H9 (cell line): ENCODE measurements around the gene POLR2A. TPM values are rescaled to one million over a fixed set of nuclear protein-coding genes. Genes with fewer than 3 reads are reported as not detected.
A peak's percentile ranks its signal among the peaks of the same experiment; 100 is the strongest.

ENCODE experiments used
- DNase-seq: peaks from one replicate; pipeline ENCODE4 v3.0.0-alpha.2; 2017
- H2AFZ ChIP-seq: one replicate; pipeline ENCODE4 v1.6.1; 2013; ENCODE audit warnings: mild to moderate bottlenecking, low read length, control low read depth, moderate library complexity
- H2AK5ac ChIP-seq: 2 replicates; pipeline ENCODE4 v1.6.1; 2013; ENCODE audit warnings: low read length, control low read depth, mixed read lengths; ENCODE audit not compliant: insufficient read length
- H2BK120ac ChIP-seq: one replicate; pipeline ENCODE4 v1.6.1; 2013; ENCODE audit warnings: low read depth, mild to moderate bottlenecking, low read length, control low read depth, inconsistent platforms; ENCODE audit not compliant: poor library complexity, severe bottlenecking
- H2BK12ac ChIP-seq: 2 replicates; pipeline ENCODE4 v1.6.1; 2013; ENCODE audit warnings: low read length, control low read depth, mixed read lengths, low read depth; ENCODE audit not compliant: insufficient read length
- H2BK15ac ChIP-seq: 2 replicates; pipeline ENCODE4 v1.6.1; 2013; ENCODE audit warnings: low read depth, low read length, control low read depth
- H2BK20ac ChIP-seq: one replicate; pipeline ENCODE4 v1.6.1; 2013; ENCODE audit warnings: low read depth, mild to moderate bottlenecking, low read length, control low read depth, inconsistent platforms; ENCODE audit not compliant: poor library complexity, severe bottlenecking
- H2BK5ac ChIP-seq: 2 replicates; pipeline ENCODE4 v1.6.1; 2013; ENCODE audit warnings: low read length, control low read depth, mixed read lengths; ENCODE audit not compliant: insufficient read length
- H3K14ac ChIP-seq: 2 replicates; pipeline ENCODE4 v1.6.1; 2013; ENCODE audit warnings: low read length, control low read depth; ENCODE audit not compliant: insufficient read depth
- H3K18ac ChIP-seq: 2 replicates; pipeline ENCODE4 v1.6.1; 2013; ENCODE audit warnings: low read depth, mild to moderate bottlenecking, mixed read lengths, low read length, control low read depth; ENCODE audit not compliant: insufficient read length
- H3K23ac ChIP-seq: 2 replicates; pipeline ENCODE4 v1.6.1; 2013; ENCODE audit warnings: low read length, control low read depth, mixed read lengths, low read depth; ENCODE audit not compliant: insufficient read length
- H3K23me2 ChIP-seq: 2 replicates; pipeline ENCODE4 v1.6.1; 2013; ENCODE audit warnings: low read depth, mild to moderate bottlenecking, mixed read lengths, low read length, control low read depth; ENCODE audit not compliant: insufficient read length, poor library complexity, severe bottlenecking
- H3K27ac ChIP-seq: 2 replicates; pipeline ENCODE4 v1.5.1; 2013; ENCODE audit warnings: low read length, control low read depth, mixed read lengths, low read depth; ENCODE audit not compliant: insufficient read length
- H3K27me3 ChIP-seq: 2 replicates; pipeline ENCODE4 v1.6.1; 2013; ENCODE audit warnings: low read length, control low read depth, inconsistent platforms; ENCODE audit not compliant: insufficient read depth
- H3K4ac ChIP-seq: 2 replicates; pipeline ENCODE4 v1.6.1; 2013; ENCODE audit warnings: low read depth, mild to moderate bottlenecking, control low read depth, inconsistent platforms, low read length, moderate library complexity
- H3K4me1 ChIP-seq: 2 replicates; pipeline ENCODE4 v1.6.1; 2013; ENCODE audit warnings: low read length, control low read depth, inconsistent platforms; ENCODE audit not compliant: insufficient read depth
- H3K4me2 ChIP-seq: 2 replicates; pipeline ENCODE4 v1.6.1; 2013; ENCODE audit warnings: low read length, control low read depth, mixed read lengths; ENCODE audit not compliant: insufficient read length, insufficient read depth
- H3K56ac ChIP-seq: 2 replicates; pipeline ENCODE4 v1.6.1; 2013; ENCODE audit warnings: low read depth, mild to moderate bottlenecking, mixed read lengths, low read length, control low read depth; ENCODE audit not compliant: insufficient read length
- H3K79me1 ChIP-seq: 2 replicates; pipeline ENCODE4 v1.6.1; 2013; ENCODE audit warnings: low read depth, mild to moderate bottlenecking, moderate library complexity, low read length, control low read depth, inconsistent platforms; ENCODE audit not compliant: insufficient read depth, poor library complexity, severe bottlenecking
- H3K79me2 ChIP-seq: 2 replicates; pipeline ENCODE4 v1.6.1; 2013; ENCODE audit warnings: low read length, control low read depth, inconsistent platforms; ENCODE audit not compliant: insufficient read depth
- H3K9ac ChIP-seq: 2 replicates; pipeline ENCODE4 v1.6.1; 2013; ENCODE audit warnings: low read length, control low read depth, mixed read lengths; ENCODE audit not compliant: insufficient read length; ENCODE audit errors: extremely low read depth
- H3K9me3 ChIP-seq: one replicate; pipeline ENCODE4 v1.6.1; 2013; ENCODE audit warnings: low read depth, low read length, inconsistent platforms; ENCODE audit not compliant: control insufficient read depth
- H3T11ph ChIP-seq: one replicate; pipeline ENCODE4 v1.6.1; 2013; ENCODE audit warnings: mild to moderate bottlenecking, low read length, control low read depth, inconsistent platforms
- H4K20me1 ChIP-seq: one replicate; pipeline ENCODE4 v1.6.1; 2013; ENCODE audit not compliant: control insufficient read depth, insufficient read length, insufficient read depth
- H4K5ac ChIP-seq: 2 replicates; pipeline ENCODE4 v1.6.1; 2013; ENCODE audit warnings: low read depth, mild to moderate bottlenecking, mixed read lengths, low read length, control low read depth; ENCODE audit not compliant: insufficient read length
- H4K8ac ChIP-seq: replicated peaks from 2 replicates; pipeline ENCODE4 v1.6.1; 2013; ENCODE audit warnings: low read length, control low read depth, mixed read lengths, low read depth; ENCODE audit not compliant: insufficient read length
- H4K91ac ChIP-seq: 2 replicates; pipeline ENCODE4 v1.6.1; 2013; ENCODE audit warnings: low read depth, mild to moderate bottlenecking, moderate library complexity, mixed read lengths, low read length, control low read depth; ENCODE audit not compliant: insufficient read length
- H3K27ac Mint-ChIP-seq, 3 experiments: 2 replicates in 2 of 3; 3 replicates in 1 of 3; pipeline ENCODE4 v1.8.0; 2020 to 2021; ENCODE audit warnings: mixed read lengths in 3 of 3, mild to moderate bottlenecking in 1 of 3, moderate library complexity in 1 of 3
- H3K27me3 Mint-ChIP-seq: 2 replicates; pipeline ENCODE4 v1.8.0; 2021; ENCODE audit warnings: low read depth, mild to moderate bottlenecking, moderate library complexity, mixed read lengths
- H3K36me3 Mint-ChIP-seq, 3 experiments: 2 replicates in 2 of 3; 3 replicates in 1 of 3; pipeline ENCODE4 v1.8.0; 2020 to 2021; ENCODE audit warnings: low read depth in 3 of 3, mixed read lengths in 3 of 3; ENCODE audit not compliant: insufficient read depth in 1 of 3
- H3K4me1 Mint-ChIP-seq, 2 experiments: 2 replicates each; pipeline ENCODE4 v1.8.0; 2020; ENCODE audit warnings: mixed read lengths in 2 of 2
- H3K4me3 Mint-ChIP-seq, 2 experiments: 2 replicates in 1 of 2; 3 replicates in 1 of 2; pipeline ENCODE4 v1.8.0; 2020 to 2021; ENCODE audit warnings: mild to moderate bottlenecking in 2 of 2, mixed read lengths in 2 of 2, moderate library complexity in 1 of 2
- H3K9me3 Mint-ChIP-seq, 2 experiments: 2 replicates in 1 of 2; 3 replicates in 1 of 2; pipeline ENCODE4 v1.8.0; 2020; ENCODE audit warnings: mild to moderate bottlenecking in 2 of 2, mixed read lengths in 2 of 2, moderate library complexity in 1 of 2
- WGBS: extraction: QIAGEN DNeasy Blood & Tissue Kit; methylation state at CpG from one replicate; pipeline ENCODE4 v1.1.7; 2013; ENCODE audit warnings: missing lambda C conversion rate, low lambda C conversion rate, mixed read lengths; ENCODE audit not compliant: insufficient read length; ENCODE audit errors: extremely low coverage; 5-methylcytosine and 5-hydroxymethylcytosine counted together
- total RNA-seq: library from RNA; stranded (reverse); gene quantifications from 2 replicates; pipeline ENCODE4 v1.2.1, GENCODE V29; 2021
- TF ChIP-seq, protein P1 (sequence below): fragments of 200-600 bp; sonication (generic); conservative IDR thresholded peaks from 3 replicates; pipeline ENCODE4 v1.8.0; 2021; ENCODE audit warnings: antibody characterized with exemption, mild to moderate bottlenecking

The POLR2A gene
- total RNA-seq, 1 experiment from 2014 or later = 153 TPM

GRCh38 chr17:7509937-7510336 is 25.8 kb downstream of the POLR2A start:
- WGBS = no CpG with 5 or more reads among the region's 5 CpGs
- no peak overlapping the region for H2AFZ ChIP-seq
- no peak overlapping the region for H3K27ac ChIP-seq
- Mint-ChIP-seq H3K27ac (peak overlapping the region in 1 of 3 experiments; percentile 40; a peak in 1 of 7 replicates), H3K4me1 (no peaks in the 10 kb centered on the region), H3K36me3 (peaks cover 53 to 96% (median 89%) of the 10 kb centered on the region in 3 experiments), H3K9me3 (no peaks in the 10 kb centered on the region), H3K4me3 (no peak overlapping the region), H3K27me3 (no peaks in the 10 kb centered on the region)
- H4K5ac ChIP-seq = no peak overlapping the region
- H3K23me2 ChIP-seq = no peaks in the 10 kb centered on the region
- no peak overlapping the region for H2BK5ac ChIP-seq
- H3K56ac ChIP-seq = no peak overlapping the region
- no peak overlapping the region for H4K8ac ChIP-seq
- H2BK120ac ChIP-seq = no peak overlapping the region
- no peaks in the 10 kb centered on the region for H3K79me1 ChIP-seq
- H4K20me1 ChIP-seq = no peaks in the 10 kb centered on the region
- H3K4me2 ChIP-seq = no peak overlapping the region
- no peak overlapping the region for H2BK15ac ChIP-seq
- H2BK12ac ChIP-seq = no peak overlapping the region
- no peaks in the 10 kb centered on the region for H3K79me2 ChIP-seq
- no peak overlapping the region for H3K23ac ChIP-seq
- H3K4me1 ChIP-seq = no peaks in the 10 kb centered on the region
- no peak overlapping the region for H3K14ac ChIP-seq
- no peaks in the 10 kb centered on the region for H3K27me3 ChIP-seq
- H4K91ac ChIP-seq = no peak overlapping the region
- H3K9ac ChIP-seq = no peak overlapping the region
- no peak overlapping the region for H3T11ph ChIP-seq
- no peak overlapping the region for H2BK20ac ChIP-seq
- H3K4ac ChIP-seq = no peak overlapping the region
- TF ChIP-seq, protein P1, sequence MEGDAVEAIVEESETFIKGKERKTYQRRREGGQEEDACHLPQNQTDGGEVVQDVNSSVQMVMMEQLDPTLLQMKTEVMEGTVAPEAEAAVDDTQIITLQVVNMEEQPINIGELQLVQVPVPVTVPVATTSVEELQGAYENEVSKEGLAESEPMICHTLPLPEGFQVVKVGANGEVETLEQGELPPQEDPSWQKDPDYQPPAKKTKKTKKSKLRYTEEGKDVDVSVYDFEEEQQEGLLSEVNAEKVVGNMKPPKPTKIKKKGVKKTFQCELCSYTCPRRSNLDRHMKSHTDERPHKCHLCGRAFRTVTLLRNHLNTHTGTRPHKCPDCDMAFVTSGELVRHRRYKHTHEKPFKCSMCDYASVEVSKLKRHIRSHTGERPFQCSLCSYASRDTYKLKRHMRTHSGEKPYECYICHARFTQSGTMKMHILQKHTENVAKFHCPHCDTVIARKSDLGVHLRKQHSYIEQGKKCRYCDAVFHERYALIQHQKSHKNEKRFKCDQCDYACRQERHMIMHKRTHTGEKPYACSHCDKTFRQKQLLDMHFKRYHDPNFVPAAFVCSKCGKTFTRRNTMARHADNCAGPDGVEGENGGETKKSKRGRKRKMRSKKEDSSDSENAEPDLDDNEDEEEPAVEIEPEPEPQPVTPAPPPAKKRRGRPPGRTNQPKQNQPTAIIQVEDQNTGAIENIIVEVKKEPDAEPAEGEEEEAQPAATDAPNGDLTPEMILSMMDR = no peak
- no peak overlapping the region for H3K18ac ChIP-seq
- H2AK5ac ChIP-seq = no peak overlapping the region
- no peak for DNase-seq
- no peaks in the 10 kb centered on the region for H3K9me3 ChIP-seq
